Stomach (tissue), 19 donors: ENCODE measurements around the gene RPL37A. TPM values are rescaled to one million over a fixed set of nuclear protein-coding genes. Genes with fewer than 3 reads are reported as not detected.

Experiments used
- DNase-seq, 2 donors: peaks; one replicate each; pipeline versions ENCODE4 v3.0.0 to v3.0.0-alpha.2; 2013 to 2019
- H3K27ac ChIP-seq, 5 donors: fragments of 200-600 bp in 4 of 5; sonication (generic) in 4 of 5; one replicate each; pipeline ENCODE4 v1.5.1; 2013 to 2019; ENCODE audit warnings: mild to moderate bottlenecking in 1 of 5, moderate library complexity in 1 of 5
- H3K27me3 ChIP-seq, 3 donors: fragments of 200-600 bp; sonication (generic); one replicate each; pipeline ENCODE4 v1.5.1; 2017 to 2019; ENCODE audit warnings: mixed run types in 1 of 3
- H3K36me3 ChIP-seq, 4 donors: fragments of 200-600 bp; sonication (generic); 1 replicate in 3 of 4; 2 replicates in 1 of 4; pipeline ENCODE4 v1.5.1; 2016 to 2019
- H3K4me1 ChIP-seq, 4 donors: fragments of 200-600 bp; sonication (generic); one replicate each; pipeline ENCODE4 v1.5.1; 2016 to 2019
- H3K4me3 ChIP-seq, 4 donors: fragments of 200-600 bp; sonication (generic) in 3 of 4; one replicate each; pipeline ENCODE4 v1.5.1; 2016 to 2019; ENCODE audit warnings: mild to moderate bottlenecking in 1 of 4
- H3K9me3 ChIP-seq, 4 donors: fragments of 200-600 bp; sonication (generic); one replicate each; pipeline ENCODE4 v1.5.1; 2016 to 2019
- EP300 ChIP-seq: sonication (generic); formaldehyde crosslinking; IDR thresholded peaks from one replicate; pipeline ENCODE4 v1.6.1; 2017; ENCODE audit warnings: antibody characterized with exemption
- POLR2A ChIP-seq, 4 donors: fragments of 450-650 bp; IDR thresholded peaks; one replicate each; pipeline ENCODE4 v1.6.1; 2016; ENCODE audit warnings: antibody characterized with exemption in 4 of 4, control low read depth in 2 of 4, mild to moderate bottlenecking in 1 of 4, moderate library complexity in 1 of 4
- POLR2AphosphoS5 ChIP-seq, 3 donors: sonication (generic); formaldehyde crosslinking; IDR thresholded peaks; one replicate each; pipeline ENCODE4 v1.6.1; 2016; ENCODE audit warnings: antibody characterized with exemption in 3 of 3
- WGBS, 5 donors: extraction: QIAGEN DNeasy Blood & Tissue Kit in 3 of 5; methylation state at CpG; one replicate each; pipeline versions ENCODE4 v1.1.5 to v1.1.7; 2013 to 2018; 5-methylcytosine and 5-hydroxymethylcytosine counted together
- intact Hi-C: fragments of 100-400 bp; cut with DNase I; formaldehyde crosslinking; loops from one replicate; pipeline ENCODE4 v1.15.1; 2023; ENCODE audit warnings: low total_unique reads
- long read RNA-seq, 10 donors: transcript quantifications; one replicate each; lab custom pipeline, GENCODE V29; 2026
- polyA plus RNA-seq, 3 donors: library from polyadenylated mRNA; stranded (reverse); fragments of 200-250 nt; gene quantifications; one replicate each; pipeline ENCODE4 v1.2.3, GENCODE V29; 2013
- total RNA-seq, 5 donors: library from RNA; depleted of rRNA; stranded (reverse); fragments of >200 nt; gene quantifications; one replicate each; pipeline versions ENCODE4 v1.1.0 to v1.2.3, GENCODE V29; 2014 to 2016
- TF ChIP-seq, protein P1 (sequence below), 7 experiments: fragments of 450-650 bp in 4 of 7; fragments of 200-600 bp in 3 of 7; sonication (generic) in 3 of 7; IDR thresholded peaks; one replicate each; pipeline ENCODE4 v1.5.1; 2016 to 2019; ENCODE audit warnings: antibody characterized with exemption in 7 of 7, control low read depth in 2 of 7, mild to moderate bottlenecking in 1 of 7
- donor health status: healthy with polysubstance abuse.
- donor health status: Bipolar disorder and iron deficiency.
- donor health status: healthy.

Gene RPL37A
- 1,000 to 10,000 TPM in 3 of 5 donors, 100 to 1,000 TPM in 2; 115 to 2,609 (median 1,927) TPM for total RNA-seq
- polyA plus RNA-seq = 1,000 to 10,000 TPM; 4,475 to 5,853 (median 5,579) TPM
- long read RNA-seq, donor 1, transcript RPL37A-210 (4 exons, 3,647 nt) = major isoform, 336 of 553 reads
- long read RNA-seq, donor 1, transcript RPL37A-201 (3 exons, 742 nt) = minor isoform, 182 of 553 reads
- long read RNA-seq, donor 1, partial matches to known transcripts = 26 of 553 reads
- long read RNA-seq, donor 1, other reads (novel, unspliced or antisense) = 0 of 553 reads
- long read RNA-seq, donor 2, transcript RPL37A-210 (4 exons, 3,647 nt) = major isoform, 292 of 512 reads
- long read RNA-seq, donor 2, transcript RPL37A-209 (3 exons, 1,701 nt) = minor isoform, 6 of 512 reads
- long read RNA-seq, donor 2, transcript RPL37A-201 (3 exons, 742 nt) = minor isoform, 189 of 512 reads
- long read RNA-seq, donor 2, partial matches to known transcripts = 21 of 512 reads
- long read RNA-seq, donor 2, other reads (novel, unspliced or antisense) = 0 of 512 reads
- long read RNA-seq, donor 3, transcript RPL37A-201 (3 exons, 742 nt) = minor isoform, 209 of 1,193 reads
- long read RNA-seq, donor 3, transcript RPL37A-210 (4 exons, 3,647 nt) = major isoform, 903 of 1,193 reads
- long read RNA-seq, donor 3, transcript RPL37A-209 (3 exons, 1,701 nt) = minor isoform, 6 of 1,193 reads
- long read RNA-seq, donor 3, transcript RPL37A-208 (2 exons, 2,225 nt) = minor isoform, 10 of 1,193 reads
- long read RNA-seq, donor 3, partial matches to known transcripts = 25 of 1,193 reads
- long read RNA-seq, donor 3, other reads (novel, unspliced or antisense) = 35 of 1,193 reads
- long read RNA-seq, donor 4, transcript RPL37A-210 (4 exons, 3,647 nt) = major isoform, 106 of 147 reads
- long read RNA-seq, donor 4, transcript RPL37A-201 (3 exons, 742 nt) = minor isoform, 34 of 147 reads
- long read RNA-seq, donor 4, partial matches to known transcripts = 5 of 147 reads
- long read RNA-seq, donor 4, other reads (novel, unspliced or antisense) = 0 of 147 reads
- long read RNA-seq, donor 5, transcript RPL37A-209 (3 exons, 1,701 nt) = minor isoform, 13 of 1,398 reads
- long read RNA-seq, donor 5, transcript RPL37A-210 (4 exons, 3,647 nt) = major isoform, 1,105 of 1,398 reads
- long read RNA-seq, donor 5, transcript RPL37A-208 (2 exons, 2,225 nt) = minor isoform, 12 of 1,398 reads
- long read RNA-seq, donor 5, transcript RPL37A-201 (3 exons, 742 nt) = minor isoform, 186 of 1,398 reads
- long read RNA-seq, donor 5, partial matches to known transcripts = 32 of 1,398 reads
- long read RNA-seq, donor 5, other reads (novel, unspliced or antisense) = 47 of 1,398 reads
- long read RNA-seq, donor 6 = 0 reads
- long read RNA-seq, donor 7, transcript RPL37A-210 (4 exons, 3,647 nt) = major isoform, 836 of 1,129 reads
- long read RNA-seq, donor 7, transcript RPL37A-207 (2 exons, 2,082 nt) = minor isoform, 5 of 1,129 reads
- long read RNA-seq, donor 7, transcript RPL37A-201 (3 exons, 742 nt) = minor isoform, 210 of 1,129 reads
- long read RNA-seq, donor 7, transcript RPL37A-209 (3 exons, 1,701 nt) = minor isoform, 10 of 1,129 reads
- long read RNA-seq, donor 7, partial matches to known transcripts = 41 of 1,129 reads
- long read RNA-seq, donor 7, other reads (novel, unspliced or antisense) = 23 of 1,129 reads
- long read RNA-seq, donor 8, transcript RPL37A-208 (2 exons, 2,225 nt) = minor isoform, 13 of 1,940 reads
- long read RNA-seq, donor 8, transcript RPL37A-209 (3 exons, 1,701 nt) = minor isoform, 12 of 1,940 reads
- long read RNA-seq, donor 8, transcript RPL37A-210 (4 exons, 3,647 nt) = major isoform, 1,557 of 1,940 reads
- long read RNA-seq, donor 8, transcript RPL37A-201 (3 exons, 742 nt) = minor isoform, 250 of 1,940 reads
- long read RNA-seq, donor 8, partial matches to known transcripts = 41 of 1,940 reads
- long read RNA-seq, donor 8, other reads (novel, unspliced or antisense) = 60 of 1,940 reads
- long read RNA-seq, donor 9, transcript RPL37A-208 (2 exons, 2,225 nt) = minor isoform, 16 of 2,139 reads
- long read RNA-seq, donor 9, transcript RPL37A-210 (4 exons, 3,647 nt) = major isoform, 1,298 of 2,139 reads
- long read RNA-seq, donor 9, transcript RPL37A-209 (3 exons, 1,701 nt) = minor isoform, 17 of 2,139 reads
- long read RNA-seq, donor 9, transcript RPL37A-201 (3 exons, 742 nt) = minor isoform, 605 of 2,139 reads
- long read RNA-seq, donor 9, partial matches to known transcripts = 151 of 2,139 reads
- long read RNA-seq, donor 9, other reads (novel, unspliced or antisense) = 38 of 2,139 reads
- long read RNA-seq, donor 10, transcript RPL37A-201 (3 exons, 742 nt) = minor isoform, 63 of 547 reads
- long read RNA-seq, donor 10, transcript RPL37A-210 (4 exons, 3,647 nt) = major isoform, 441 of 547 reads
- long read RNA-seq, donor 10, transcript RPL37A-208 (2 exons, 2,225 nt) = minor isoform, 6 of 547 reads
- long read RNA-seq, donor 10, transcript RPL37A-209 (3 exons, 1,701 nt) = minor isoform, 10 of 547 reads
- long read RNA-seq, donor 10, partial matches to known transcripts = 10 of 547 reads
- long read RNA-seq, donor 10, other reads (novel, unspliced or antisense) = 16 of 547 reads

GRCh38 chr2:216498379-216499352 is at the start of gene RPL37A:
Gene RPL37A, plus strand, starts transcription at chr2:216498844. Its CDS starts 31 bp downstream, at chr2:216498875.
- Histone ChIP-seq H3K9me3 (no peaks in the 10 kb centered on the region), H3K27me3 (no peaks in the 10 kb centered on the region), H3K4me3 (peak within 1 kb of the TSS; percentile 64 to 95 (median 86)), H3K4me1 (peaks cover 29 to 56% (median 44%) of the 10 kb centered on the region in 4 donors), H3K36me3 (peaks cover 37 to 40% (median 40%) of the 10 kb centered on the region in 4 donors), H3K27ac (peak within 1 kb of the TSS; percentile 75 to 89 (median 84))
- peak; percentile 93 to 99 for DNase-seq
- 0 to 1% (median 0%) methylated on average over 53 to 54 of the region's 54 CpGs for WGBS, 5 donors
- intact Hi-C loops = no loop called here
- TF ChIP-seq POLR2AphosphoS5 (IDR thresholded peaks at IDR 0.05) (peak; percentile 90 to 100 (median 96)), POLR2A (IDR thresholded peaks at IDR 0.05) (peak in 2 of 4 donors; percentile 67 to 92), EP300 (no peak)
- TF ChIP-seq, protein P1, sequence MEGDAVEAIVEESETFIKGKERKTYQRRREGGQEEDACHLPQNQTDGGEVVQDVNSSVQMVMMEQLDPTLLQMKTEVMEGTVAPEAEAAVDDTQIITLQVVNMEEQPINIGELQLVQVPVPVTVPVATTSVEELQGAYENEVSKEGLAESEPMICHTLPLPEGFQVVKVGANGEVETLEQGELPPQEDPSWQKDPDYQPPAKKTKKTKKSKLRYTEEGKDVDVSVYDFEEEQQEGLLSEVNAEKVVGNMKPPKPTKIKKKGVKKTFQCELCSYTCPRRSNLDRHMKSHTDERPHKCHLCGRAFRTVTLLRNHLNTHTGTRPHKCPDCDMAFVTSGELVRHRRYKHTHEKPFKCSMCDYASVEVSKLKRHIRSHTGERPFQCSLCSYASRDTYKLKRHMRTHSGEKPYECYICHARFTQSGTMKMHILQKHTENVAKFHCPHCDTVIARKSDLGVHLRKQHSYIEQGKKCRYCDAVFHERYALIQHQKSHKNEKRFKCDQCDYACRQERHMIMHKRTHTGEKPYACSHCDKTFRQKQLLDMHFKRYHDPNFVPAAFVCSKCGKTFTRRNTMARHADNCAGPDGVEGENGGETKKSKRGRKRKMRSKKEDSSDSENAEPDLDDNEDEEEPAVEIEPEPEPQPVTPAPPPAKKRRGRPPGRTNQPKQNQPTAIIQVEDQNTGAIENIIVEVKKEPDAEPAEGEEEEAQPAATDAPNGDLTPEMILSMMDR (IDR thresholded peaks at IDR 0.05) = peak in 1 of 7 experiments; percentile 17

- intact Hi-C loops = no loop called here
- H3K27me3 ChIP-seq = no peaks in the 10 kb centered on the region
- no peaks in the 10 kb centered on the region for H3K4me1 ChIP-seq
- TF ChIP-seq POLR2A (IDR thresholded peaks at IDR 0.05) = no peak
- TF ChIP-seq, protein P1 (IDR thresholded peaks at IDR 0.05) = no peak
- H3K4me3 ChIP-seq = no peak overlapping the region
- no peak overlapping the region for H3K27ac ChIP-seq
- no peak for DNase-seq
- peaks cover 0 to 6% (median 0%) of the 10 kb centered on the region in 4 donors for H3K9me3 ChIP-seq
- H3K36me3 ChIP-seq = peaks cover 69 to 100% (median 99%) of the 10 kb centered on the region in 4 donors
These were observed 48.3 kb upstream of the RPL37A start for GRCh38 chr2:216450346-216450745.
